C4-2B (cell line): ENCODE results near the gene PPP2R5E.

Source experiments
- ZFX ChIP-seq: fragments of 450-650 bp; IDR thresholded peaks from 2 replicates; pipeline ENCODE4 v1.6.1; 2017
- TF ChIP-seq, protein P1 (sequence below): fragments of 450-650 bp; conservative IDR thresholded peaks from 2 replicates; pipeline ENCODE4 v1.5.1; 2017; ENCODE audit warnings: mild to moderate bottlenecking

GRCh38 chr14:63421226-63421625 lies 122.0 kb downstream of the PPP2R5E start:
- TF ChIP-seq, protein P1, sequence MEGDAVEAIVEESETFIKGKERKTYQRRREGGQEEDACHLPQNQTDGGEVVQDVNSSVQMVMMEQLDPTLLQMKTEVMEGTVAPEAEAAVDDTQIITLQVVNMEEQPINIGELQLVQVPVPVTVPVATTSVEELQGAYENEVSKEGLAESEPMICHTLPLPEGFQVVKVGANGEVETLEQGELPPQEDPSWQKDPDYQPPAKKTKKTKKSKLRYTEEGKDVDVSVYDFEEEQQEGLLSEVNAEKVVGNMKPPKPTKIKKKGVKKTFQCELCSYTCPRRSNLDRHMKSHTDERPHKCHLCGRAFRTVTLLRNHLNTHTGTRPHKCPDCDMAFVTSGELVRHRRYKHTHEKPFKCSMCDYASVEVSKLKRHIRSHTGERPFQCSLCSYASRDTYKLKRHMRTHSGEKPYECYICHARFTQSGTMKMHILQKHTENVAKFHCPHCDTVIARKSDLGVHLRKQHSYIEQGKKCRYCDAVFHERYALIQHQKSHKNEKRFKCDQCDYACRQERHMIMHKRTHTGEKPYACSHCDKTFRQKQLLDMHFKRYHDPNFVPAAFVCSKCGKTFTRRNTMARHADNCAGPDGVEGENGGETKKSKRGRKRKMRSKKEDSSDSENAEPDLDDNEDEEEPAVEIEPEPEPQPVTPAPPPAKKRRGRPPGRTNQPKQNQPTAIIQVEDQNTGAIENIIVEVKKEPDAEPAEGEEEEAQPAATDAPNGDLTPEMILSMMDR, result no peak
- TF ChIP-seq ZFX, result no peak
